ENCODE data around the gene TBP.
"Not testable (repeated sequence)": the region's sequence is repeated elsewhere in the genome, so short reads cannot be mapped to it uniquely, and the experiment has no call there.

The TBP gene

GRCh38 chr6:170536671-170537070 lies 17.5 kb upstream of the TBP start:
- no peak for DNase-seq

GRCh38 chr6:170537329-170537728 lies 16.8 kb upstream of the TBP start:
- no peak for DNase-seq

DNA sequence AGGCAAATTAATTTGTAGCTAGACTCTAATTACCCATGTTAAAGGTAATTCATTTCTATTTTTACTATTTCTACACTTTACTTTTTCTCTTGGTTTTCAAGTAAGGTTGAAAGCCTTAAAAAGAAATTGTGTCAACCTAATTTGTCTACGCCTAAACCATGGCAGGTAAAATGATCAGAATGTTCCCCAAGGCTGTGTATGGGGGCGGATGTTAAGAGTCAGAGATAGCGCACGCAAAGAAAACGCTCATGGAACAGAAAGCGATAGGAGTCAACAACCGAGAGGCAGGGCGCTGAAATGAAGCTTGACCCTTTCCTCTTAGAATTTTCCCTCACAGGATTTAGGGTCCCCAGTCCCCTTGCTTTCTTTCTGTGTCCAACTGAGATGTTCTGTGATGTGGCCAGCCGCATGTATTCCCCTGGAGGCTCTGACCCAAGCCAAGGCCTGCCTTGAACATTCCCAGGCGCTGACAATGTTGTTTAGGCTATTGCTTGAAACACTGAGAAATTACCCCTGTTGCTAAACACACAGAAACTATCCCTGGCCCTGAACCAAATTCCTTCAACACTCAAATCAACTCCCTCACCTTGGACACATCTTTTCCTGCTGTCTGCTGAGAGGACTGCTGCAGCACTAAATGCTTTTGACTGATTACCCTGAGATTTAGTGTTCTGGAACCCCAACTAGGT lies 12.0 kb upstream of the TBP start:
- no peak for DNase-seq

GRCh38 chr6:170545405-170545804 lies 8.8 kb upstream of the TBP start:
- no peak for DNase-seq

- peak; percentile 78 for DNase-seq
These were observed 1.2 kb upstream of the TBP start, which contains the start of gene PSMB1 for GRCh38 chr6:170552765-170553533. Gene PSMB1, minus strand, starts transcription at chr6:170553307. Its CDS starts 65 bp downstream, at chr6:170553242.

- DNase-seq = no peak
These were observed 596 bp upstream of the TBP start for GRCh38 chr6:170553534-170554012.

DNA sequence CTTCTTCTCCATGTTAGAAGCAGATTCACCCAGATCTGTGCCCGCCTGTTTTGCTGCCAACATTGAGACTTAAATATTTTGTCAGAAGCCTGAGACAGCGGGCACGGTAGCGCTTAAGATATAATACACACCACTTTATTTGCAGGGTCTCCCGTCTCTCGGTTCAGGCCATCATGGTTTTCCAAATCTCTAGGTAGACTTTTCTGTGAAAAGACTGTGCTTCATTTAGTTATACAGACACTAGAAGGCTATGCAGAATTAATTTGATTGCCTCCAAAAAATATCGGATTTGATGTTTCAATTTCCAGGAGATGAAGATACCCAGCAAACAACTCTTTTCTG lies 598 bp downstream of the TBP start:
- DNase-seq = no peak

DNA sequence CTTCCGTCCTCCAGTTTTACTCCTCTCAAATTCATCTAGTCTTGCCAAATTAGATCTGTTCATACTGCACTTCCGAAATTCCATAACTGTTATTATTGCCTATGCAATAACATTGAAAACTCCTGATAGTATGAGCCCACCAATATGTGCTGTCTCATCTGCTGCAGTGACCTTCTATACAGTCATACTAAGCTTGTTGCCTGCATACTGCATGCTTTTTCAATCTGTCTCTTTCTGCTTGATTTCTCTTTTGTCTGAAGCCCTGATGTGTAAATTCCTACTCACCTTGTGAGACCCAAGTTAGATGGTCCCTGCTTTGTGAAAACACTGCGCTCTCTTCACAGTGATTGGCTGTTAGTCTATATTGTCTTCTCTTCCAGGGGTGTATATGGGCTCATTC lies 1.1 kb downstream of the TBP start:
- DNase-seq = no peak

GRCh38 chr6:170561555-170561954 lies 7.4 kb downstream of the TBP start:
- no peak for DNase-seq

GRCh38 chr6:170564936-170565530 lies 10.9 kb downstream of the TBP start:
- no peak for DNase-seq

GRCh38 chr6:170572704-170573466 lies 18.7 kb downstream of the TBP start:
- no peak for DNase-seq

GRCh38 chr6:170575250-170575649 lies 21.1 kb downstream of the TBP start:
- DNase-seq = no peak

- no peak for DNase-seq
These were observed 24.7 kb downstream of the TBP start for GRCh38 chr6:170578909-170579308.

GRCh38 chr6:170583756-170584180 lies 29.6 kb downstream of the TBP start:
- no peak for DNase-seq

DNA sequence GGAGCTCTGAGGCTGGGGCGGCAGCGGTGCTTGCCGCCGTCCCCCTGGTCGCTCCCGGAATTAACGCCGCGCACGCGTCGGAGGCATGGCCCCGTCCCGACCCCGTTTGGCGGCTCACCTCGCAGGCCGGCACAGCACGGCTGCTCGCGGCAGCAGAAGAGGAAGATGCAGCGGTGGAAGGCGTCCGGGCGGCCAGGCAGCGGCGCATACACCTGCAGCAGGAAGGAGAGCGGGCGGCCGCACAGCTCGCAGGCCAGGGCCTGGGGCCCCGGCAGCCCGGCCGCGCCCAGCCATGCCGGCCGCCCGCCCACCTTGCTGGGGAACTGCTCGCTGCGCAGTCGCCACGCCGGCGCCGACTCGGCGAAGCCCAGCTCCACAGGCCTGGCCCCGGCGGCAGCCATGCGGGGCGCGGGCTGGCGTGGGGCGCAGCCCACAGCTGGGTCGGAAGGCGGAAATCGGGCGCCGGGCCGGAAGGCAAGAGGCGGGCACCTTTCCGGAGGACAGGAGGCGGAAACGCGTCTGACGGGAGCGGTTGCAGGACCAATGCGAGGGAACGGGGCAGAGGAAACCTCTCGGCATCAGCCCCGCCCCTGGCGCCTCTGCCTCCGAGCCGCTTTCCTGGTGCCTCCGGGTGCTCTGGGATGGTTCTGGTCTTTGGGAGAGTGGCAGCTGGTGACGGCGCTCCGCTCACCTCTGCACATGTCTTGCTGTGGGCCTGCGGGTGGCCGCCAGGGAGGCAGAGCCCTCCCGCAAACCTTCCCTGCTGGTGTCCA lies 30.2 kb downstream of the TBP start, which contains the start of gene PDCD2:
Gene PDCD2 (minus strand): TSS at position 457 of the 773 bp plus-strand sequence. CDS start 56 bp downstream, at position 401.
- peak; percentile 89 for DNase-seq

GRCh38 chr6:170584954-170585498 lies 30.9 kb downstream of the TBP start:
- DNase-seq = no peak

- DNase-seq = no peak
These were observed 36.6 kb downstream of the TBP start for GRCh38 chr6:170590725-170591124.

DNA sequence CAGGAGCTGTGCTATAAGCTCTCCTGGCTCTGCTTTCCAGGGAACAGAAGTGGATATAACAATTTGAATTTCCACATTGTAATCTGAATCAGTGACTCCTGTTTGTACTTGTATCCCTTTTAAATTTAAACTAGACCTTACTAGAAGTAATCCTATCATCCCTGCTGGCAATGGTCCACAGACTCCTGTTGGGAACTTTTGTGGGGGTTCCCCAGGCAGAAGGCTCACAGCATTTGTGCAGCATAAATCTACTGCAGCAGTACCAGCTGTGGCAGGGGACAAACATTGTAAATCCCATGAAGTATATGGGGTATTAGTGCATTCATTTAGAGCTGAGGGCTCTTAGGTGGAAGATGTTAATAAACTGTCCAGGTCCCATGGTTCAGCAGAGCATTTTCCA lies 42.3 kb downstream of the TBP start:
- DNase-seq = no peak

DNA sequence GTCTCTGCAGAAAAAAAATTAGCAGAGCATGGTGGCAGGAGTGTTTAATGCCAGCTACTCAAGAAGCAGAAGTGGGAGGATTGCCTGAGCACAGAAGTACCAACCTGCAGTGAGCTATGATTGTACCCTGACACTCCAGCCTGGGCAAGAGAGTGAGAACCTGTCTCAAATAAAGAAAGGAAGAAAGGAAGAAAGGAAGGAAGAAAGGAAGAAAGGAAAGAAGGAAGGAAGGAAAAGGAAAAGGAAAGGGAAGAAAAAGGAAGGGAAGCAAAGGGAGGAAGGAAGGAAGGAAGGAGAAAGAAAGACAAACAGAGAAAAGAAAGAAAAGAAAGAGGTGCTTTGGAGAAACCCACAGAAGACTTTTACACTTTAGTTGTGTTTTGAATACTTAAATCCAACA lies 43.1 kb downstream of the TBP start:
- DNase-seq = no peak

DNA sequence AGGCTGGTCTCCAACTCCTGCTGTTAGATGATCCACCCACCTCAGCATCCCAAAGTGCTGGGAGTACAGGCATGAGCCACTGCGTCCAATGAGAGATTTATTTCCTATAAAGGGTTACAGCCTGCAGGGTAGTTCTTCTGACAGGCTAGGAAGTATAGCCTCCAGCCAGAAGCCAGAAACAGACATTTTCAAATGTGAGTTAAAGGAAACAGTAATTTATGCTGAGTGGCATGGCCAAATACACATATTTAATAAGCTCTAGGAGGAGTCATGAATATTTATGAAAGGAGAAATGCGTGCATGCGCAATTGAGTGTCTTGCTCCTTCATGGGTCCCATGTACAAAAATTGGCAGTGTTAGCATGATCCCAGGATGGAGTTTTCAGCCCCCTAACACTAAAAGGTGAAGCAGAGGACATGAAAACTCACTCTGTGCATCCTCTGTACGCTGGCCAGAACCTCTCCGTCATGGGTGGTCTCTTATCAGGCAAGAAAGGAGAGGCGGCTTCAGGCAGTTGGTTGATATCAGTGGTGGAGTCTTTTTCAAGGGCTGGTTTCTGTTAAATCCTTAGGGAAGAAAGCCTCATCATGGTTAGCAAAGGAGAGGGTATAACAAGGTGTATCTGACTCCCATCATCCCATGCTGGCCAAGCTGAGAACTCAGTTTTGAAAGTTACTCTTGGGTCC lies 51.5 kb downstream of the TBP start:
- DNase-seq = no peak

DNA sequence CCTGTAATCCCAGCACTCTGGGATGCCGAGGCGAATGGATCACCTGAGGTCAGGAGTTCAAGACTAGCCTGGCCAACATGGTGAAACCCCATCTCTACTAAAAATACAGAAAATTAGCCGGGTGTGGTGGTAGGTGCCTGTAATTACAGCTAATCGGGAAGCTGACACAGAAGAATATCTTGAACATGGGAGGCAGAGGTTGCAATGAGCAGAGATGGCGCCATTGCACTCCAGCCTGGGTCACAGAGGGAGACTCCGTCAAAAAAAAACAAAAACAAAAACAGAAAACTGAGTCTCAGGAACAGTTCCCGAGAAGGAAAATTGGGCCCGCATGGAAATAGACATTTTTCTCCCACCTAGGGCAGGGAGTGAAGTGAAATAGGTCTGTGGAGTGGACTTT lies 55.1 kb downstream of the TBP start:
- DNase-seq = not testable (repeated sequence)

Measured in stimulated activated CD4-positive, alpha-beta T cell treated with anti-CD3 and anti-CD28 coated beads, Interleukin-12 subunit alpha, Interleukin-12 subunit beta, amount 100 ng/mL, for 4 hours (primary cell).